GM12878 (cell line): ENCODE data around the gene SLC5A2. TPM values are rescaled to one million over a fixed set of nuclear protein-coding genes. Genes with fewer than 3 reads are reported as not detected.

Experiments used
- BACH1 ChIP-seq: fragments of 450-650 bp; IDR thresholded peaks from 2 replicates; pipeline ENCODE4 v1.6.1; 2017; ENCODE audit warnings: mild to moderate bottlenecking, borderline replicate concordance
- IRF4 ChIP-seq: IDR thresholded peaks from 2 replicates; pipeline ENCODE4 v1.6.1; 2011; ENCODE audit warnings: low read depth, low read length
- MEF2A ChIP-seq: IDR thresholded peaks from 2 replicates; pipeline ENCODE4 v1.6.1; 2011; ENCODE audit warnings: low read depth, mild to moderate bottlenecking, low read length, moderate library complexity; ENCODE audit not compliant: insufficient read depth
- RB1 ChIP-seq: fragments of 450-650 bp; formaldehyde crosslinking; IDR thresholded peaks from 2 replicates; pipeline ENCODE4 v1.6.1; 2017; ENCODE audit warnings: mild to moderate bottlenecking, borderline replicate concordance
- ZBTB4 ChIP-seq: fragments of 450-650 bp; formaldehyde crosslinking; IDR thresholded peaks from 2 replicates; pipeline ENCODE4 v1.4.0; 2022; ENCODE audit warnings: mild to moderate bottlenecking, moderate library complexity
- ZBTB40 ChIP-seq: fragments of 450-650 bp; IDR thresholded peaks from 2 replicates; pipeline ENCODE4 v1.6.1; 2016; ENCODE audit warnings: mild to moderate bottlenecking, moderate library complexity, borderline replicate concordance
- ZNF24 ChIP-seq: fragments of 450-650 bp; IDR thresholded peaks from 2 replicates; pipeline ENCODE4 v1.6.1; 2017; ENCODE audit warnings: antibody characterized with exemption, mild to moderate bottlenecking
- polyA plus RNA-seq, 11 experiments: library from polyadenylated mRNA; depleted of rRNA in 4 of 11; unstranded in 6 of 11; stranded (reverse) in 5 of 11; fragments of >200 nt; fragmentation: Nextera tagmentation in 4 of 11; fragmentation: Illumina TruSeq in 1 of 11; extraction: Ambion mirVana in 4 of 11; extraction: Trizol in 1 of 11; gene quantifications; 1 replicate in 1 of 11; 2 replicates in 10 of 11; pipeline versions ENCODE4 v1.2.1 to v1.2.3, GENCODE V29; 2011 to 2016; ENCODE audit warnings: inconsistent platforms in 2 of 11, missing spikeins in 2 of 11, low read depth in 1 of 11
- total RNA-seq, 4 experiments: library from RNA; depleted of rRNA in 3 of 4; stranded (reverse); fragments of >200 nt in 3 of 4; fragmentation: Illumina TruSeq in 1 of 4; extraction: Trizol in 1 of 4; gene quantifications; 2 replicates each; pipeline versions ENCODE4 v1.2.1 to v1.2.3, GENCODE V29; 2013 to 2021
- TF ChIP-seq, protein P1 (sequence below): fragments of 450-650 bp; IDR thresholded peaks from 2 replicates; pipeline ENCODE4 v1.6.1; 2017; ENCODE audit warnings: mild to moderate bottlenecking, moderate library complexity
- TF ChIP-seq, protein P2 (sequence below): IDR thresholded peaks from 2 replicates; pipeline ENCODE4 v1.6.1; 2011; ENCODE audit warnings: mild to moderate bottlenecking, low read depth, low read length, moderate library complexity; ENCODE audit not compliant: insufficient replicate concordance

SLC5A2 gene
- total and polyA plus RNA-seq, 10 of the 15 experiments (the other 5 are each of a cell fraction or from before 2014, with no cell fraction given) = 3.6 to 4.8 (median 4.4) TPM; not detected in 6

DNA sequence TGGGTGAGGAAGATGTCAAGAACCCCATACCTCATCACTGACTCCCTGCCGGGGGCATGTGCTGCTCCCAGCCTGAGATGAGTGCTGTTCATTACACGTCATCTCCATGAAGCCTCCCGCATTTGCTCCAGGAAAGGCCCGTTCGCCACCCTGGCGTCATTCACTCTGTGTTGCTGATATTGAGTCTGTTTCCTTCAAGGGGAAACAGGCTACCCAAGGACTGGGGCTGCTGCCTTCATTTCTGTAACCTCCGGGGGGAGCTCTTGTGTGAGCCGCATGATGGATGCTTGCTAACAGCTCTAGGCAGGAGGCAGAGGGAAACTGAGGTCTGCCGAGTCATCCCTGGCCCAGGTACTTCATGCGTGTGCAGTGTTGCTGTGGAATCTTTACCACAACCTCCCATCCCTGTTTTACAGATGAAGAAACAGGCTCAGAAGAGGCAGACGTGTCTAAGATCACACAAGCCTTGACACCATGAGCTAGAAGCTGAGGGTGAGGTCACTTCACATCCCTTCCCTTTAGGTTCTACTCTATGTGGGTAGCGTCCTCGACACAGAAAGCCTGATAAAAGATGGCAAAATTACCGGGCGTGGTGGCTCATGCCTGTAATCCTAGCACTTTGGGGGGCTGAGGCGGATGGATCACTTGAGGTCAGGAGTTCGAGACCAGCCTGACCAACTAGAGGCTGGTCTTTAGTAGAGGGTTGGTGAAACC, 27.2 kb upstream of the SLC5A2 start (continued):
- TF ChIP-seq ZBTB40 (no peak), RB1 (no peak), ZBTB4 (CRISPR knock-in tag) (no peak), BACH1 (no peak), IRF4 (no peak), ZNF24 (no peak), MEF2A (no peak)
- TF ChIP-seq, protein P1, sequence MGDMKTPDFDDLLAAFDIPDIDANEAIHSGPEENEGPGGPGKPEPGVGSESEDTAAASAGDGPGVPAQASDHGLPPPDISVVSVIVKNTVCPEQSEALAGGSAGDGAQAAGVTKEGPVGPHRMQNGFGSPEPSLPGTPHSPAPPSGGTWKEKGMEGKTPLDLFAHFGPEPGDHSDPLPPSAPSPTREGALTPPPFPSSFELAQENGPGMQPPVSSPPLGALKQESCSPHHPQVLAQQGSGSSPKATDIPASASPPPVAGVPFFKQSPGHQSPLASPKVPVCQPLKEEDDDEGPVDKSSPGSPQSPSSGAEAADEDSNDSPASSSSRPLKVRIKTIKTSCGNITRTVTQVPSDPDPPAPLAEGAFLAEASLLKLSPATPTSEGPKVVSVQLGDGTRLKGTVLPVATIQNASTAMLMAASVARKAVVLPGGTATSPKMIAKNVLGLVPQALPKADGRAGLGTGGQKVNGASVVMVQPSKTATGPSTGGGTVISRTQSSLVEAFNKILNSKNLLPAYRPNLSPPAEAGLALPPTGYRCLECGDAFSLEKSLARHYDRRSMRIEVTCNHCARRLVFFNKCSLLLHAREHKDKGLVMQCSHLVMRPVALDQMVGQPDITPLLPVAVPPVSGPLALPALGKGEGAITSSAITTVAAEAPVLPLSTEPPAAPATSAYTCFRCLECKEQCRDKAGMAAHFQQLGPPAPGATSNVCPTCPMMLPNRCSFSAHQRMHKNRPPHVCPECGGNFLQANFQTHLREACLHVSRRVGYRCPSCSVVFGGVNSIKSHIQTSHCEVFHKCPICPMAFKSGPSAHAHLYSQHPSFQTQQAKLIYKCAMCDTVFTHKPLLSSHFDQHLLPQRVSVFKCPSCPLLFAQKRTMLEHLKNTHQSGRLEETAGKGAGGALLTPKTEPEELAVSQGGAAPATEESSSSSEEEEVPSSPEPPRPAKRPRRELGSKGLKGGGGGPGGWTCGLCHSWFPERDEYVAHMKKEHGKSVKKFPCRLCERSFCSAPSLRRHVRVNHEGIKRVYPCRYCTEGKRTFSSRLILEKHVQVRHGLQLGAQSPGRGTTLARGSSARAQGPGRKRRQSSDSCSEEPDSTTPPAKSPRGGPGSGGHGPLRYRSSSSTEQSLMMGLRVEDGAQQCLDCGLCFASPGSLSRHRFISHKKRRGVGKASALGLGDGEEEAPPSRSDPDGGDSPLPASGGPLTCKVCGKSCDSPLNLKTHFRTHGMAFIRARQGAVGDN = no peak
- TF ChIP-seq, protein P2, sequence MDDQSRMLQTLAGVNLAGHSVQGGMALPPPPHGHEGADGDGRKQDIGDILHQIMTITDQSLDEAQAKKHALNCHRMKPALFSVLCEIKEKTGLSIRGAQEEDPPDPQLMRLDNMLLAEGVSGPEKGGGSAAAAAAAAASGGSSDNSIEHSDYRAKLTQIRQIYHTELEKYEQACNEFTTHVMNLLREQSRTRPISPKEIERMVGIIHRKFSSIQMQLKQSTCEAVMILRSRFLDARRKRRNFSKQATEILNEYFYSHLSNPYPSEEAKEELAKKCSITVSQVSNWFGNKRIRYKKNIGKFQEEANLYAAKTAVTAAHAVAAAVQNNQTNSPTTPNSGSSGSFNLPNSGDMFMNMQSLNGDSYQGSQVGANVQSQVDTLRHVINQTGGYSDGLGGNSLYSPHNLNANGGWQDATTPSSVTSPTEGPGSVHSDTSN = no peak
